GM18499 (cell line): ENCODE data around the gene RAC2.

Experiments
- ATAC-seq: cut with Tn5 transposase; IDR thresholded peaks from one replicate; pipeline ENCODE4 v1.9.1; 2021; ENCODE audit warnings: moderate number of reproducible peaks; ENCODE audit not compliant: insufficient read depth, unreplicated experiment

RAC2 gene

DNA sequence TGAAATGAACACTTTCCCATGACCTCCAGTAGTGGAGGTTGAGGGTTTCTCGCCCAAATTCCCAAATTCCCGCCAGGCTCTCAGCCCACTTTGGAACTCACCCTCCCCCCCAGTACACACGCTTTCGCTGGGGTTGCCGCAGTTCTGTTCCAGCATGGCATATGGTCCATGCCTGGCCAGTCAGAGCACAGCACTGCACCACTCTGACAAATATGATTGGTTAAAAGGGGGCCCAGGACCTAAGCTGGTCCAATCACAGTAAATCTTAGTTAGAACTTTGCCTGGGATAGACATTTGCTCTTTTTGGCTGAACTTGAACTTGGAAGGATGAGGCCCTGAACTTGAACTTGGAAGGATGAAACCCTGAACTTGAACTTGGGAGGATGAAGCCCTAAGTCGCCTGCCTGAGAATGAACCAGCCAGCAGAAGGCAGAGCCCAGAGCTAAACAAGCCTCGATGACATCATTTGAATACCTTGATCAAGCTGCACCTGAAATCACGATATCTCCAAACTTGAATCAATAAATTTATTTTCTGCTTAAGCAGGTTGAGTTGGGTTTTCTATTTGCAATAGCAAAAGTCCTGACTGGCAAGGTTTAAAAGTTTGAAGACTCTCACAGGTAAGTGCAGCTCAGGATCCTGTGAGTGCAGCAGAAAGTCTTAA is 19.2 kb downstream of the RAC2 start:
- no peak for ATAC-seq

GRCh38 chr22:37223965-37224551 is 20.0 kb downstream of the RAC2 start:
- no peak for ATAC-seq

DNA sequence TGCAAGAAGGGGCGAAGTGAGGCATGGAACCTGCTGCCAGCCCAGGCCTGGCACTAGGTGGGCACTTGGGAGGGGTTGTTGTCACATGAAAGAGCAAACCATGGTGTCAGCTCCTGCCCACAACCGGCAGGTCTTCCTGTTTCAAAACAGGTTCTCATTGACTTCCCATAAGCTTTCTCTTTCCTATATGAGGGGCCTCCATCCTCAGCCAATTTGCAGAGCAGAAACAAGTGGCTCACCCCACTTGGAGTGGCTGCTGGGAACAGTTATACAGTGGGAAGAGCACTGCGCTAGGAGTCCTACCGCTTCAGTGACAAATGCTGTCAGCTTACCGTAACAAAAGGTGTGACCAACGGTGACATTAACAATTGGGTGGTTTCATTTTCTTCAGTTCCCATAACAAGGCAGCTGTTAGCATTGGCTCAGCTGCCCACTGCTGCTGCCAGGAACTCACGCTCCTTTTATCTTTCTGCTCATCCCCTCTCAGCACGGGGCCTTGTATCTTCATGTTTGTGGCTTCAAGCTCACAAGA is 21.6 kb downstream of the RAC2 start:
- no peak for ATAC-seq

DNA sequence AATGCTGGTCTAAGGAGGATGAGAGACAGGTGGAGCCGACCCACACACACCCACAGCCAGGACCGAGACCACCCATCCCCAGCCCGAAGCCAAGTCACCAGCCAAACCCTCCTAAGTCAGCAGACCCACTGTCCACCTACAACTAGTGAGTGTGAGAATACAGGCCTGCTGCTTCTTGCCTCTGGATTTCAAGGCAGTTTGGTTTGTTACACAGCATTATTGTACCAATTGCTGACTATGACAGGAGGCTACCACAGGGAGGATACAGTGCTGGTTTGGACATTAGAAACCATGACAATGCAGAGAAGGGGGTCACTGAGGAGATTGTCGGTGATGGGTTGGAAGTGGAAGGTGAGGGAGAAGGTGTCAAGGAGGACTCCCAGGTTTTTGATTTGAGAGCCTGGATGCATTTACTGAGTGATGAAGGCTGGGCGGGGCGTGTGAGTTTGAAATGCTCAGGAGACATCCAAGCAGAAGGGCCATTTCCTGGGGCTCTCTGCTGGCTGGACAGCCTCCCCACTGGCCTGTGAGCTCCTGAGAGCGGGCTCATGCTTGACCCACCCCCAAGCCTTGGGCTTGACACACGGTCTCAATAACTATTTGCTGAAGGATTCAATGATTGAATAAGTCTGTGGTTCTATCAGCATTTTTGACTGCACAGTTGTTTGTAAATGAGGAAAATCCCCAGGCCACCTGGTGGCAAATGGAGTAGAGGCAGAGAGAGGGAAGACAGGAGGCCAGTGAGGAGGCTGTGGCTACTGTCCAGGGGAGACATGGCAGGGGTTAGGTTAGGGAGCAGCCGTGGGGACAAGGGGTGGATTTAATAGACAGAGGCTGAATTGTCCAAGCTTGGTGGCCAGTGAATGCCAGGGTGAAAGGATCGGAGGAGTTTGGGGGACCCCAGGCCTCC is 22.4 kb downstream of the RAC2 start:
- ATAC-seq, result no peak

GRCh38 chr22:37220543-37220981 is 23.5 kb downstream of the RAC2 start:
- no peak for ATAC-seq

- ATAC-seq, result no peak
Observed at GRCh38 chr22:37219533-37219932, 24.5 kb downstream of the RAC2 start.

GRCh38 chr22:37218771-37219411 is 25.2 kb downstream of the RAC2 start:
- ATAC-seq, result peak; percentile 63

DNA sequence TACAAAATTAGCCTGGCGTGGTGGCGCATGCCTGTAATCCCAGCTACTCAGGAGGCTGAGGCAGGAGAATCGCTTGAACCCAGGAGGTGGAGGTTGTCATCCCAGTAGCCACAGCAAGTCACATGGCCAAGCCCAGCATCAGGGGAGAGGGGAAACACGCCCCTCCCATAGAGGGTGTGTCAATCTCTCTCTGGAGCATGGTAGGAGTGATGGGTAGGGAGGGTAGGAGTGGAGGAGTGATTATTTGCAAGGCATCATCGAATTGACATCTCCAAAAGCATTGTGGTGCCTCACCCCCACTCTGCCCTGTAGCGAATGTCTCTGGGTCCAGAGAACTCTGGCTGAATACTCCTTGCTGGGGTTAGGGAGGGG is 25.7 kb downstream of the RAC2 start:
- no peak for ATAC-seq

DNA sequence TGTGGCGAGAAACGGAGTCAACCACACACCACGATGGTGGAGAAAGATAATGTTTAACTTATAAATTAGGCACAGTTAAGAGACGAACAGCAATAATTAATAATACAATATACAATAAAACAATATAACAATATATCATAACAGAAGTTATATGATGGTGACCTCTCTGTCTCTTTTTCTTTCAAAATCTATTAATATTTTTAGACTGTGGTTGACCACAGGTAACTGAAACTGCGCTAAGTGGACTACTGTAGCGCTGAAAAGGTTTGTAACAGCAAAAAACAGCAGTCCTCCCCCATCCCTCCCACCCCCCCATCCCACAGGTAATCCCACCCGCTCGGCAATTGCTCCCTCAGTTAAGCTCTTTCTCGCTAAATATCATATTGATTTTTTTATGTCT is 28.2 kb downstream of the RAC2 start:
- no peak for ATAC-seq

- ATAC-seq, result no peak
Observed at GRCh38 chr22:37214731-37215030, 29.4 kb downstream of the RAC2 start.

DNA sequence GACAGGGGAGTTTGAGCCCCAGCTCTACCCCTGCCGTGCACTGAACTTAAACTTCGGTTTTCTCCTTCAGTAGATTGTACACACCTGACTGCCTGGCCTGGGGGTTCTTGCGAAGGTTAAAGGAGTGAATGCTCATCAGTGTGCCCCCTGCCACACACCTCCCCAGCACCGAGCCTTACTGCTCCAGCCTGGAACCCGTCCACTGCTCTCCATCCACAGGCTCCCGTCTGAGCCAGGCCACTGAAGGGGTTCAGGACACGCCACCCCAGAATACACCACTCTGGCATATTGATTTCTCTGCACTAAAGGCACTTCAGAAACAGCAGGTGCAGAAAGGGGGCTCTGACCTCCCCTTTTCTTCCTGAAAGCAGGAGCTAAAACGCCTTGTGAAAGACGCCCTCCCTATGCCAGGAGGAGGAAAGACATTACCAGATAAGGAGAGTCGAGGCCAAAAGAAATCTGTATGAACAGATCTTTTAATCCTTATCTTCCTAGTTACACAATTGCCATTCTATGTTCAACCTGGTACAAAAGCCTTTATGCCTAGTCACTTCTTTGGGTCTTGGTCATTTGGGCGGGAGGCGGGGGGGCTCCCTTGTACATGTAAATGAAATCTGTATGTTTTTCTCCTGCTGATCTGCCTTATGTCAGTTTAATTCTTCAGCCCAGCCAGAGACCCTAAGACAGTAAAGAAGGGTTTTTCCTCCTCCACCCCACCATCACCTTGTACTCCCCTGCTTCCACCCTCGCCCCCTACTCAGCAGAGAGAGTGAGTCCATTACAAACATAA is 29.9 kb downstream of the RAC2 start:
- no peak for ATAC-seq

DNA sequence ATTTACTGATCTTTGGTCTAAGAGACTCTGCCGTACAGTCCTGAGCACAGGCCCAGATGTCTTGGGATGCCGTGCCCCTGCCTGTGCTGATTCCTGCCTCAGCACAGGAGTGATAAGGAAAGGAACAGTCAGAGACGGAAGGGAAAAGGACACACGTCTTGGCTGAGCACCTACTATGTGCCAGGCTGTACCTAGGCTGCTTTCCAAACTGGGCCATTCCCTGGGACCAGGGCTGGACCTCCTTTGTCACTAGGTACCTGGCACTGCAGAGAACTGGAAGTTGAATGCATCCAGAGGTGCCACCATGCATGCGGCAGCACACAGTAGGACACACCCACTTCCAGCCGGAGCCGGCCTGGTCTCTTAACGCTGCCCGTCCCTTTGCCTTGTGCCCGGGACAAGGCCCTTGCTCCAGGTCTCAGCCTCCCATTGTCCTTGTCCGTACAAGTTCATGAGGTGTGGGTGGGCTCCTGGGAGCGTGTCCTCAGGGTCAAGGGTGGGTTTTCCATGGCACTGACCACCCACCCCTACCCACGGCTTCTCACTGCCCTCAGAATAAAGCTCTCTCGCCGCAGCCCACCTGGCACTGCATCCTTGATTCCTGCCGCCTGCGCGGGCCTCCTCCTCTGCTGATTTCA is 30.7 kb downstream of the RAC2 start:
- ATAC-seq, result no peak

GRCh38 chr22:37212174-37212906 is 31.7 kb downstream of the RAC2 start, which contains the start of gene SSTR3:
TSS of gene SSTR3 (minus strand) at chr22:37212477. CDS start at chr22:37207803, 4,674 bp downstream.
- ATAC-seq, result no peak

- no peak for ATAC-seq
Observed at GRCh38 chr22:37211866-37212173, 32.2 kb downstream of the RAC2 start.

DNA sequence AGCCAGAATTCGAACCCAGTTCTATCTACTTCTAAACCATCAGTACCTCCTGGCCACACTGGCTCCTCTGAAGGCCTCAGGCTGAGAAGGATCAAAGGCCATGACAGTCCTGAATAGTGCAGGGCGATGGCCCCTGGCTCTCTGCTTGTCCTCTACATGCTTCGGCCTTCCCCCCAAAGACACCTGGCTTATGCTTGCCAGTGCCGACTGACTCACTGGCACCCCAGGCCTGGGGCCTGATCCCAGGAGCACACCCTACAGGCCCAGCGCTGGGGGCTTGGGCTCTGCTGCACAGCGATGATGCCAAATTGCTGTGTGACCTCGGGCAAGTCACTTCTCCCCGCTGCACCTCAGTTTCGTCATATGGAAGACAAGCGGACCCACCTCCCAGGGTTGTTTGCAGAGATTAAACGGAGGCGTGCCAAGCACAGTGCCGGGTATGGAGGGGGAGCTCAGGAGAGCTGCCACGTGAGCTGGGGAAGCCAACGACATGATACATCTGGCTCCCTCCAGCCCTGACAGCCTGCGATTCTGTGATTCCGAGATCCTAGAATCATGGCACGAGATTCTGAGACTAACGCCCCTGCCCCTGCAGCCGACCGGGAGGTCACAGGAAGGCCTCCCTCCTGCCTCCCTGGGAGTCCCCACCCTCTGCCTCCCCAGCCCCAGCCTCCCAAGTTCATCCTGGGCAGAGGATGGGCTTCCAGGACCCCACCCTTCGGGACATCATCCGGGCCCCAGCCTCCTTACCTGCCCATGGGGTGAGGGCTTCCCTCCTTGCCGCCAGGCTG is 32.8 kb downstream of the RAC2 start:
- no peak for ATAC-seq

DNA sequence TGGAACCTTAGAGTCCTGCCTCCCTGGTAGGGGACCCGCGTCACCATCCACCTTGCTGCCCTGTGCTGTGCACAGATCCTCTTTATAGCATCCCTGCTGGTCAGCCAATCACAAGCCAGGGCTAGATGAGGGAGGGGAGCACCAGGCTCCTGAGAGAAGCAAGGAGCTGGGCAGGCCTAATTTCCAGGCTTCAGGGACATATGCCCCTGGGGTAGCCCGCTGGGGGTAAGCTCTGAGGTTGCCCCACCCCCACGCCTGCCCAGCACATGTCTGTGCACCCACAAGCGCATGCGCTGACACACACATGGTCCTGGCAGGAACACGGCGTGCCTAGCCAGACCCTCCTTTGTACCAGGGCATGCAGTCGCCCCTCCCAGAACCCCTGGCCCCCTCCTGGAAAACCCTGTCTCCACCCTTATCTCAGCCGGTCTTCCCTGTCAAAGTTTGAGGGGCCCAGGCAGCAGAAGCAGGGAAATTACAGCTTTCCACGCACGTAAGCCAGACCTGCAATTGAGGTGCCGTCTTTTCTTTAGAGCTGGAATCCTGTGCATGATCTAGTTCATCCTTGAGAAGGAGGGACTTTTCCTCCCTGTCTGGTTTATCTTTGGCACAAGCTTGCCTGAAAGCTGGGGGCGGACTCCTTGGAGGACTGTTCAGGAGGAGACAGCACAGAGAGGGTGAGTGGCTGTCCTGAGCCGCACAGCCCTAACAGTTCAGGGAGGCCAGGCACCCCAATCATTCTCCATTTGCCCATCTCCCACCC is 33.8 kb downstream of the RAC2 start:
- ATAC-seq, result no peak

GRCh38 chr22:37209140-37209845 is 34.8 kb downstream of the RAC2 start:
- no peak for ATAC-seq
